ENCODE measurements around the gene PDRG1.

PDRG1 gene

DNA sequence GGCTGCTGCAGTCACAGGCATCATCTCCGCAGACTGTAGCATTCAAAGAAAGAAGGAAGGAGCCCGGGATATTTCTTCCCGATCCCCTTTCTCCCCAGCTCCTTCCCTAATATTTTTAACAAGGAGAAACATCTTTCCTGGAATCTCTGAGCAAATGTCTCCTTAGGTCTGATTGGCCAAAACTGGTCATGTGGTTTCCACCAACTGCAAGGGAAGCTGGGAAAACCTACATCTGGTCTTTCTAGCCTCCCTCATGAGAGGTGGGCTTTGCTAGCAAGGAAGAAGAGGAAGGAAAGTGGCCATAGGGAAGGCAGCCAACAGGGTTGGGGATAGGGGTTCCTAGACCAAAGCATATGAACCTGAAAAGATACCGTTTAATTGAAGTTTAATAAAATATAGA, 35.1 kb downstream of the PDRG1 start:
- Histone ChIP-seq H3K27me3 (ENCODE audit: insufficient read depth, low read length) (0 out of 2 replicates have a peak, but pooled peaks cover 6% of the 10 kb centered on the region), H3F3A (ENCODE audit: insufficient read depth, low read length) (no peaks in the 10 kb centered on the region), H3K9me2 (ENCODE audit: low read depth, low read length) (no peaks in the 10 kb centered on the region), H2AFZ (ENCODE audit: low read length) (no peak overlapping the region), H3K79me2 (ENCODE audit: insufficient read depth, low read length) (no peaks in the 10 kb centered on the region), H3K27ac (ENCODE audit: low read depth, low read length, poor library complexity, severe bottlenecking) (no peak overlapping the region), H3K4me3 (ENCODE audit: low read depth, low read length, poor library complexity, severe bottlenecking) (no peak overlapping the region), H3K36me3 (ENCODE audit: insufficient read depth, low read length) (no peaks in the 10 kb centered on the region), H3K4me2 (ENCODE audit: low read length) (no peak overlapping the region), H4K20me1 (ENCODE audit: insufficient read depth, low read length) (no peaks in the 10 kb centered on the region), H3K4me1 (ENCODE audit: insufficient read depth, low read length, severe bottlenecking) (no peaks in the 10 kb centered on the region), H3K9ac (ENCODE audit: low read length) (no peak overlapping the region), H3K9me3 (ENCODE audit: low read length) (no peaks in the 10 kb centered on the region)
- TF ChIP-seq, protein P1, sequence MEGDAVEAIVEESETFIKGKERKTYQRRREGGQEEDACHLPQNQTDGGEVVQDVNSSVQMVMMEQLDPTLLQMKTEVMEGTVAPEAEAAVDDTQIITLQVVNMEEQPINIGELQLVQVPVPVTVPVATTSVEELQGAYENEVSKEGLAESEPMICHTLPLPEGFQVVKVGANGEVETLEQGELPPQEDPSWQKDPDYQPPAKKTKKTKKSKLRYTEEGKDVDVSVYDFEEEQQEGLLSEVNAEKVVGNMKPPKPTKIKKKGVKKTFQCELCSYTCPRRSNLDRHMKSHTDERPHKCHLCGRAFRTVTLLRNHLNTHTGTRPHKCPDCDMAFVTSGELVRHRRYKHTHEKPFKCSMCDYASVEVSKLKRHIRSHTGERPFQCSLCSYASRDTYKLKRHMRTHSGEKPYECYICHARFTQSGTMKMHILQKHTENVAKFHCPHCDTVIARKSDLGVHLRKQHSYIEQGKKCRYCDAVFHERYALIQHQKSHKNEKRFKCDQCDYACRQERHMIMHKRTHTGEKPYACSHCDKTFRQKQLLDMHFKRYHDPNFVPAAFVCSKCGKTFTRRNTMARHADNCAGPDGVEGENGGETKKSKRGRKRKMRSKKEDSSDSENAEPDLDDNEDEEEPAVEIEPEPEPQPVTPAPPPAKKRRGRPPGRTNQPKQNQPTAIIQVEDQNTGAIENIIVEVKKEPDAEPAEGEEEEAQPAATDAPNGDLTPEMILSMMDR (IDR thresholded peaks at IDR 0.05; ENCODE audit: low read length), result no peak
- no peak for TF ChIP-seq EZH2 (IDR thresholded peaks at IDR 0.05; ENCODE audit: borderline replicate concordance, low read length)

DNA sequence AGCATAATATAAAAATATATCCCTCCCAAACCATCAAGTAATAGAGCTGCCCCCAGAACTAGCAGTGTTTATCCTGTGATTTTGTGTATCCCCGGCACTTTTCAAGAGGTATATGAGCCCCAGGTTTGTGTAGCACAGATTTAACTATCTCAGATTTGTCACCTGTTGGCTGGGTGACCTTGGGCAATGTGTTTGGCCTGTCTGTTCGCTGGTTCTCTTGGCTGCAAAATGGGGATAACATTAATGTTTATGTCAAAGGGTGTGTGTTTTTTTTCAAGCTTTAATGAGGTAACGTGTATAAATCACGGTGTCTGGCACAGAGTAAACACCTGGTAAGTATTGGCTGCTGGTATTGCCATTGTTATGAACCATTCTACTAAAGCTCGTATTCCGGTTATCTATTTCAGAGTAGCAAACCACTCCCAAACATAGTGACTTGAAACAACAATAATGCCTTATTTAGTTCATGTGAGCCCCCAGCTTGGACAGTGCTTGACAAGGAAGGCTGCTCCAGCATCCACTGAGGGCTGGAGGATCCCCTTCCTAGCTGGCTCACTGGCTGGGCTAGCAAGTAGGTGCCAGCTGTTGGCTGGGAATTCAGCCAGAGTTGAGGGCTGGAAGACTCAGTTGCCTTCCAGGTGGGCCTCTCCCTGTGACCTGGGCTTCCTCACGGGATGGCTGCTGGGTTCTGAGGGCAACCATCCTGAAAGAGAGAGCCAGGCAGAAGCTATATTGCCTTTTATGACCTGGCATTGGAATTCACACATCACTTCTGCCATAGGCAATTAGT, 36.2 kb downstream of the PDRG1 start:
- no peak overlapping the region for H3K27ac ChIP-seq (ENCODE audit: low read depth, low read length, poor library complexity, severe bottlenecking)
- H3K4me2 ChIP-seq (ENCODE audit: low read length), result no peak overlapping the region
- H3K9ac ChIP-seq (ENCODE audit: low read length), result no peak overlapping the region
- no peak for TF ChIP-seq EZH2 (IDR thresholded peaks at IDR 0.05; ENCODE audit: borderline replicate concordance, low read length)
- TF ChIP-seq, protein P1 (IDR thresholded peaks at IDR 0.05; ENCODE audit: low read length), result no peak
- no peaks in the 10 kb centered on the region for H3K9me2 ChIP-seq (ENCODE audit: low read depth, low read length)
- H3F3A ChIP-seq (ENCODE audit: insufficient read depth, low read length), result no peaks in the 10 kb centered on the region
- H3K36me3 ChIP-seq (ENCODE audit: insufficient read depth, low read length), result no peaks in the 10 kb centered on the region
- no peaks in the 10 kb centered on the region for H4K20me1 ChIP-seq (ENCODE audit: insufficient read depth, low read length)
- no peaks in the 10 kb centered on the region for H3K4me1 ChIP-seq (ENCODE audit: insufficient read depth, low read length, severe bottlenecking)
- H3K79me2 ChIP-seq (ENCODE audit: insufficient read depth, low read length), result no peaks in the 10 kb centered on the region
- no peak overlapping the region for H2AFZ ChIP-seq (ENCODE audit: low read length)
- 0 out of 2 replicates have a peak, but pooled peaks cover 6% of the 10 kb centered on the region for H3K27me3 ChIP-seq (ENCODE audit: insufficient read depth, low read length)
- H3K4me3 ChIP-seq (ENCODE audit: low read depth, low read length, poor library complexity, severe bottlenecking), result no peak overlapping the region
- H3K9me3 ChIP-seq (ENCODE audit: low read length), result no peaks in the 10 kb centered on the region

DNA sequence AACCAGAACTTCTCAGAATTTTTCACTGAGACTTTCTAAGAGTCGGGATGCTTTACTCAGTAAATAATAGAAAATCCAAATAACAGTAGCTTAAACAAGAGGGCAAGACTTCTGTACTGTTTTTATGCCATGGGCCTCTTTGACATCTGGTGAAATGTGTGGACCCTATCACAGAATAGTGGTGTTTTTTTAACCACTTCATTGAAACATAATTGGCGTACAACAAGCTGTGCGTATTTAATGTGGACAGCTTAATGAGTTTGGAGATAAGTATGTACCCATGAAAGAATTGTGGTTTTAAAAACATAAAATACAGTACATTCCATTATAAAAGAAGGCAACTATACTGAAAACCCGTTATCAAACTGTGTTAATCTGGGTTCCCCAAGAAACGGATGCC, 37.7 kb downstream of the PDRG1 start:
- H3K4me3 ChIP-seq (ENCODE audit: low read depth, low read length, poor library complexity, severe bottlenecking), result no peak overlapping the region
- H3F3A ChIP-seq (ENCODE audit: insufficient read depth, low read length), result no peaks in the 10 kb centered on the region
- no peak overlapping the region for H3K4me2 ChIP-seq (ENCODE audit: low read length)
- no peaks in the 10 kb centered on the region for H3K9me2 ChIP-seq (ENCODE audit: low read depth, low read length)
- no peaks in the 10 kb centered on the region for H3K4me1 ChIP-seq (ENCODE audit: insufficient read depth, low read length, severe bottlenecking)
- H2AFZ ChIP-seq (ENCODE audit: low read length), result no peak overlapping the region
- H3K9ac ChIP-seq (ENCODE audit: low read length), result no peak overlapping the region
- no peak overlapping the region for H3K27ac ChIP-seq (ENCODE audit: low read depth, low read length, poor library complexity, severe bottlenecking)
- H3K79me2 ChIP-seq (ENCODE audit: insufficient read depth, low read length), result no peaks in the 10 kb centered on the region
- H3K27me3 ChIP-seq (ENCODE audit: insufficient read depth, low read length), result 0 out of 2 replicates have a peak, but pooled peaks cover 6% of the 10 kb centered on the region
- no peaks in the 10 kb centered on the region for H4K20me1 ChIP-seq (ENCODE audit: insufficient read depth, low read length)
- TF ChIP-seq, protein P1 (IDR thresholded peaks at IDR 0.05; ENCODE audit: low read length), result no peak
- TF ChIP-seq EZH2 (IDR thresholded peaks at IDR 0.05; ENCODE audit: borderline replicate concordance, low read length), result no peak
- H3K36me3 ChIP-seq (ENCODE audit: insufficient read depth, low read length), result no peaks in the 10 kb centered on the region
- H3K9me3 ChIP-seq (ENCODE audit: low read length), result no peaks in the 10 kb centered on the region

All from OCI-LY1 (cell line).